Activated CD4-positive, alpha-beta memory T cell treated with anti-CD3 and anti-CD28 coated beads for 36 hours (primary cell): ENCODE measurements around the gene OLIG1. TPM values are rescaled to one million over a fixed set of nuclear protein-coding genes. Genes with fewer than 3 reads are reported as not detected.

Experiments
- CTCF ChIA-PET: fragments of 350-600 bp; sonication (Branson Sonifier 250); formaldehyde crosslinking; loops from one replicate; lab custom pipeline; 2021; ENCODE audit warnings: antibody characterized with exemption, inconsistent platforms; lab: Charles Lee
- POLR2A ChIA-PET: fragments of 350-600 bp; sonication (Branson Sonifier 250); formaldehyde crosslinking; loops from one replicate; lab custom pipeline; 2021; ENCODE audit warnings: antibody characterized with exemption; lab: Charles Lee
- DNase-seq: peaks from one replicate; pipeline ENCODE4 v3.0.0-alpha.2; 2020
- H3K27ac Mint-ChIP-seq: one replicate; pipeline ENCODE4 v1.8.0; 2021; ENCODE audit warnings: mixed read lengths
- H3K27me3 Mint-ChIP-seq: one replicate; pipeline ENCODE4 v1.8.0; 2021; ENCODE audit warnings: mixed read lengths
- H3K36me3 Mint-ChIP-seq: one replicate; pipeline ENCODE4 v1.8.0; 2021; ENCODE audit warnings: mixed read lengths
- H3K4me1 Mint-ChIP-seq: one replicate; pipeline ENCODE4 v1.8.0; 2021; ENCODE audit warnings: low read depth, mixed read lengths
- H3K4me3 Mint-ChIP-seq: one replicate; pipeline ENCODE4 v1.8.0; 2021; ENCODE audit warnings: mild to moderate bottlenecking, mixed read lengths
- H3K9me3 Mint-ChIP-seq: one replicate; pipeline ENCODE4 v1.8.0; 2021; ENCODE audit warnings: mixed read lengths
- intact Hi-C: fragments of 100-400 bp; cut with micrococcal nuclease; formaldehyde crosslinking; loops from one replicate; pipeline ENCODE4 v1.15.1; 2023
- total RNA-seq, 2 experiments: library from RNA; stranded (reverse); gene quantifications; one replicate each; pipeline ENCODE4 v1.2.3, GENCODE V29; 2021

The OLIG1 gene
- total RNA-seq, 2 experiments from 2014 or later, result not detected

- intact Hi-C loops, result no loop called here
- peaks cover 4% of the 10 kb centered on the region for H3K27me3 Mint-ChIP-seq
- DNase-seq, result no peak
- POLR2A ChIA-PET, result no interaction called here
- CTCF ChIA-PET, result interaction anchor here (0.5 to 1.4 kb wide), 2 partner anchors 11 to 140 kb away, joined by 3 to 4 read pairs; no protein-coding TSS in a partner anchor
- H3K4me1 Mint-ChIP-seq, result no peaks in the 10 kb centered on the region
- H3K4me3 Mint-ChIP-seq, result no peak overlapping the region
- H3K27ac Mint-ChIP-seq, result no peak overlapping the region
- H3K36me3 Mint-ChIP-seq, result no peaks in the 10 kb centered on the region
- no peaks in the 10 kb centered on the region for H3K9me3 Mint-ChIP-seq
Measured at GRCh38 chr21:33080776-33081175, 10.8 kb downstream of the OLIG1 start.

- ChIA-PET CTCF (no interaction called here), POLR2A (no interaction called here)
- no peaks in the 10 kb centered on the region for H3K36me3 Mint-ChIP-seq
- no peak overlapping the region for H3K4me3 Mint-ChIP-seq
- H3K27me3 Mint-ChIP-seq, result peaks cover 8% of the 10 kb centered on the region
- no peak for DNase-seq
- intact Hi-C loops, result no loop called here
- no peak overlapping the region for H3K27ac Mint-ChIP-seq
- H3K9me3 Mint-ChIP-seq, result no peaks in the 10 kb centered on the region
- no peaks in the 10 kb centered on the region for H3K4me1 Mint-ChIP-seq
Measured at GRCh38 chr21:33088384-33088783, 18.4 kb downstream of the OLIG1 start.

- Mint-ChIP-seq H3K36me3 (no peaks in the 10 kb centered on the region), H3K27ac (no peak overlapping the region), H3K4me1 (no peaks in the 10 kb centered on the region), H3K4me3 (no peak overlapping the region), H3K9me3 (no peaks in the 10 kb centered on the region), H3K27me3 (peaks cover 8% of the 10 kb centered on the region)
- intact Hi-C loops, result no loop called here
- DNase-seq, result no peak
- POLR2A ChIA-PET, result no interaction called here
- CTCF ChIA-PET, result interaction anchor here (0.6 kb wide), 1 partner anchor 463 kb away, joined by 4 read pairs; no protein-coding TSS in a partner anchor
Measured at GRCh38 chr21:33089395-33090119, 19.6 kb downstream of the OLIG1 start.

GRCh38 chr21:33096426-33096825 is 26.5 kb downstream of the OLIG1 start:
- no peak overlapping the region for H3K27ac Mint-ChIP-seq
- peaks cover 3% of the 10 kb centered on the region for H3K27me3 Mint-ChIP-seq
- no peak for DNase-seq
- no peaks in the 10 kb centered on the region for H3K9me3 Mint-ChIP-seq
- H3K36me3 Mint-ChIP-seq, result no peaks in the 10 kb centered on the region
- POLR2A ChIA-PET, result interaction anchor here (0.7 kb wide), 1 partner anchor 27 kb away, joined by 3 read pairs; no protein-coding TSS in a partner anchor
- no peak overlapping the region for H3K4me3 Mint-ChIP-seq
- intact Hi-C loops, result no loop called here
- CTCF ChIA-PET, result interaction anchor here (0.9 to 1.1 kb wide), 2 partner anchors 31 to 101 kb away, joined by 5 to 6 read pairs; no protein-coding TSS in a partner anchor
- no peaks in the 10 kb centered on the region for H3K4me1 Mint-ChIP-seq

GRCh38 chr21:33099131-33099530 is 29.2 kb downstream of the OLIG1 start:
- no peak for DNase-seq
- H3K4me3 Mint-ChIP-seq, result no peak overlapping the region
- POLR2A ChIA-PET, result no interaction called here
- no peaks in the 10 kb centered on the region for H3K36me3 Mint-ChIP-seq
- peaks cover 1% of the 10 kb centered on the region for H3K27me3 Mint-ChIP-seq
- no peaks in the 10 kb centered on the region for H3K4me1 Mint-ChIP-seq
- no peak overlapping the region for H3K27ac Mint-ChIP-seq
- intact Hi-C loops, result no loop called here
- H3K9me3 Mint-ChIP-seq, result no peaks in the 10 kb centered on the region
- CTCF ChIA-PET, result no interaction called here

GRCh38 chr21:33101300-33101911 is 31.5 kb downstream of the OLIG1 start:
- no peak for DNase-seq
- POLR2A ChIA-PET, result no interaction called here
- H3K27me3 Mint-ChIP-seq, result peaks cover 4% of the 10 kb centered on the region
- H3K4me3 Mint-ChIP-seq, result no peak overlapping the region
- H3K4me1 Mint-ChIP-seq, result no peaks in the 10 kb centered on the region
- intact Hi-C loops, result no loop called here
- H3K36me3 Mint-ChIP-seq, result no peaks in the 10 kb centered on the region
- H3K27ac Mint-ChIP-seq, result no peak overlapping the region
- H3K9me3 Mint-ChIP-seq, result no peaks in the 10 kb centered on the region
- CTCF ChIA-PET, result no interaction called here

- ChIA-PET POLR2A (no interaction called here), CTCF (no interaction called here)
- H3K27ac Mint-ChIP-seq, result no peak overlapping the region
- no peaks in the 10 kb centered on the region for H3K36me3 Mint-ChIP-seq
- H3K27me3 Mint-ChIP-seq, result peaks cover 22% of the 10 kb centered on the region
- H3K9me3 Mint-ChIP-seq, result no peaks in the 10 kb centered on the region
- no peak for DNase-seq
- H3K4me3 Mint-ChIP-seq, result no peak overlapping the region
- intact Hi-C loops, result no loop called here
- peaks cover 5% of the 10 kb centered on the region for H3K4me1 Mint-ChIP-seq
Measured at GRCh38 chr21:33105088-33105487, 35.1 kb downstream of the OLIG1 start.

- Mint-ChIP-seq H3K36me3 (no peaks in the 10 kb centered on the region), H3K27ac (no peak overlapping the region), H3K4me1 (peaks cover 5% of the 10 kb centered on the region), H3K4me3 (no peak overlapping the region), H3K9me3 (no peaks in the 10 kb centered on the region), H3K27me3 (peaks cover 36% of the 10 kb centered on the region)
- ChIA-PET POLR2A (no interaction called here), CTCF (no interaction called here)
- DNase-seq, result no peak
- intact Hi-C loops, result no loop called here
Measured at GRCh38 chr21:33108228-33108627, 38.3 kb downstream of the OLIG1 start.

- ChIA-PET POLR2A (no interaction called here), CTCF (interaction anchor here (1.0 kb wide), 1 partner anchor 252 kb away, joined by 3 read pairs; no protein-coding TSS in a partner anchor)
- H3K27ac Mint-ChIP-seq, result no peak overlapping the region
- intact Hi-C loops, result no loop called here
- peaks cover 5% of the 10 kb centered on the region for H3K4me1 Mint-ChIP-seq
- peak overlapping the region; percentile 21 for H3K4me3 Mint-ChIP-seq
- peak; percentile 46 for DNase-seq
- peaks cover 36% of the 10 kb centered on the region for H3K27me3 Mint-ChIP-seq
- H3K9me3 Mint-ChIP-seq, result no peaks in the 10 kb centered on the region
- no peaks in the 10 kb centered on the region for H3K36me3 Mint-ChIP-seq
Measured at GRCh38 chr21:33109574-33110339, 39.8 kb downstream of the OLIG1 start.

GRCh38 chr21:33110340-33110715 is 40.4 kb downstream of the OLIG1 start:
- ChIA-PET POLR2A (no interaction called here), CTCF (no interaction called here)
- Mint-ChIP-seq H3K27ac (no peak overlapping the region), H3K27me3 (peaks cover 34% of the 10 kb centered on the region), H3K4me3 (no peak overlapping the region), H3K36me3 (no peaks in the 10 kb centered on the region), H3K9me3 (no peaks in the 10 kb centered on the region), H3K4me1 (peaks cover 7% of the 10 kb centered on the region)
- no peak for DNase-seq
- intact Hi-C loops, result no loop called here

GRCh38 chr21:33111577-33111976 is 41.6 kb downstream of the OLIG1 start:
- H3K27me3 Mint-ChIP-seq, result peaks cover 34% of the 10 kb centered on the region
- H3K9me3 Mint-ChIP-seq, result no peaks in the 10 kb centered on the region
- POLR2A ChIA-PET, result no interaction called here
- CTCF ChIA-PET, result no interaction called here
- no peaks in the 10 kb centered on the region for H3K36me3 Mint-ChIP-seq
- H3K27ac Mint-ChIP-seq, result no peak overlapping the region
- H3K4me3 Mint-ChIP-seq, result no peak overlapping the region
- intact Hi-C loops, result no loop called here
- peaks cover 19% of the 10 kb centered on the region for H3K4me1 Mint-ChIP-seq
- DNase-seq, result no peak

GRCh38 chr21:33112151-33112550 is 42.2 kb downstream of the OLIG1 start:
- Mint-ChIP-seq H3K9me3 (no peaks in the 10 kb centered on the region), H3K27me3 (peaks cover 34% of the 10 kb centered on the region), H3K4me1 (peaks cover 25% of the 10 kb centered on the region), H3K27ac (no peak overlapping the region), H3K4me3 (no peak overlapping the region), H3K36me3 (no peaks in the 10 kb centered on the region)
- POLR2A ChIA-PET, result no interaction called here
- intact Hi-C loops, result no loop called here
- CTCF ChIA-PET, result interaction anchor here (0.7 kb wide), 1 partner anchor 194 kb away, joined by 3 read pairs; no protein-coding TSS in a partner anchor
- no peak for DNase-seq
